Ascending aorta (tissue), 2 donors: Measurements from ENCODE around the gene ENOX1. TPM values are rescaled to one million over a fixed set of nuclear protein-coding genes. Genes with fewer than 3 reads are reported as not detected.

Experiments
- DNase-seq, 2 donors: peaks; one replicate each; pipeline ENCODE4 v3.0.0-alpha.2; 2019; ENCODE audit warnings: low spot score in 2 of 2
- H3K27ac ChIP-seq, 2 donors: fragments of 200-600 bp; sonication (generic); one replicate each; pipeline ENCODE4 v1.5.1; 2016 to 2017; ENCODE audit warnings: mild to moderate bottlenecking in 1 of 2
- H3K27me3 ChIP-seq: fragments of 200-600 bp; sonication (generic); one replicate; pipeline ENCODE4 v1.5.1; 2017
- H3K36me3 ChIP-seq, 2 donors: fragments of 200-600 bp; sonication (generic); one replicate each; pipeline ENCODE4 v1.5.1; 2016
- H3K4me1 ChIP-seq, 2 donors: fragments of 200-600 bp; sonication (generic); one replicate each; pipeline ENCODE4 v1.5.1; 2016 to 2017; ENCODE audit warnings: mild to moderate bottlenecking in 1 of 2
- H3K4me3 ChIP-seq, 2 donors: fragments of 200-600 bp; sonication (generic); one replicate each; pipeline ENCODE4 v1.5.1; 2016 to 2017; ENCODE audit warnings: mild to moderate bottlenecking in 1 of 2
- H3K9me3 ChIP-seq, 2 donors: fragments of 200-600 bp; sonication (generic); one replicate each; pipeline ENCODE4 v1.5.1; 2016
- CTCF ChIP-seq, 3 experiments: fragments of 200-600 bp in 2 of 3; fragments of 450-650 bp in 1 of 3; sonication (generic) in 2 of 3; IDR thresholded peaks; one replicate each; pipeline ENCODE4 v1.5.1; 2016 to 2019; ENCODE audit warnings: antibody characterized with exemption in 3 of 3, mild to moderate bottlenecking in 1 of 3, moderate library complexity in 1 of 3
- intact Hi-C: fragments of 100-400 bp; cut with DNase I; formaldehyde crosslinking; loops from one replicate; pipeline ENCODE4 v1.15.1; 2023
- total RNA-seq: library from RNA; depleted of rRNA; stranded (reverse); fragments of >200 nt; gene quantifications from one replicate; pipeline ENCODE4 v1.1.0, GENCODE V29; 2016

Gene ENOX1
- total RNA-seq, 1 donor from 2014 or later, result 0.21 TPM

- Histone ChIP-seq H3K27me3 (no peaks in the 10 kb centered on the region), H3K9me3 (no peaks in the 10 kb centered on the region), H3K4me1 (no peaks in the 10 kb centered on the region), H3K36me3 (no peaks in the 10 kb centered on the region), H3K4me3 (no peak overlapping the region), H3K27ac (no peak overlapping the region)
- no peak for DNase-seq
- no peak for TF ChIP-seq CTCF (IDR thresholded peaks at IDR 0.05)
- intact Hi-C loops, result no loop called here
Measured at GRCh38 chr13:43214124-43214523, 572.6 kb downstream of the ENOX1 start.

- intact Hi-C loops, result no loop called here
- TF ChIP-seq CTCF (IDR thresholded peaks at IDR 0.05), result no peak
- Histone ChIP-seq H3K27me3 (no peaks in the 10 kb centered on the region), H3K27ac (no peak overlapping the region), H3K36me3 (no peaks in the 10 kb centered on the region), H3K4me1 (no peaks in the 10 kb centered on the region), H3K9me3 (peaks cover 0 to 9% of the 10 kb centered on the region in 2 donors), H3K4me3 (no peak overlapping the region)
- no peak for DNase-seq
Measured at GRCh38 chr13:43206838-43207237, 579.9 kb downstream of the ENOX1 start.

- TF ChIP-seq CTCF (IDR thresholded peaks at IDR 0.05), result no peak
- Histone ChIP-seq H3K4me3 (no peak overlapping the region), H3K36me3 (no peaks in the 10 kb centered on the region), H3K27ac (no peak overlapping the region), H3K9me3 (peaks cover 0 to 9% of the 10 kb centered on the region in 2 donors), H3K4me1 (no peaks in the 10 kb centered on the region), H3K27me3 (no peaks in the 10 kb centered on the region)
- no peak for DNase-seq
- intact Hi-C loops, result no loop called here
Measured at GRCh38 chr13:43205416-43205815, 581.4 kb downstream of the ENOX1 start.

- Histone ChIP-seq H3K4me3 (no peak overlapping the region), H3K36me3 (no peaks in the 10 kb centered on the region), H3K27me3 (no peaks in the 10 kb centered on the region), H3K27ac (no peak overlapping the region), H3K9me3 (peaks cover 0 to 9% of the 10 kb centered on the region in 2 donors), H3K4me1 (no peaks in the 10 kb centered on the region)
- intact Hi-C loops, result no loop called here
- TF ChIP-seq CTCF (IDR thresholded peaks at IDR 0.05), result no peak
- no peak for DNase-seq
Measured at GRCh38 chr13:43204591-43204990, 582.2 kb downstream of the ENOX1 start.

GRCh38 chr13:43203781-43204180, 583.0 kb downstream of the ENOX1 start:
- intact Hi-C loops, result no loop called here
- Histone ChIP-seq H3K27ac (no peak overlapping the region), H3K4me3 (no peak overlapping the region), H3K27me3 (no peaks in the 10 kb centered on the region), H3K9me3 (peaks cover 0 to 9% of the 10 kb centered on the region in 2 donors), H3K36me3 (no peaks in the 10 kb centered on the region), H3K4me1 (no peaks in the 10 kb centered on the region)
- DNase-seq, result no peak
- no peak for TF ChIP-seq CTCF (IDR thresholded peaks at IDR 0.05)

- H3K27me3 ChIP-seq, result no peaks in the 10 kb centered on the region
- intact Hi-C loops, result no loop called here
- no peaks in the 10 kb centered on the region for H3K4me1 ChIP-seq
- H3K27ac ChIP-seq, result no peak overlapping the region
- TF ChIP-seq CTCF (IDR thresholded peaks at IDR 0.05), result no peak
- peaks cover 0 to 9% of the 10 kb centered on the region in 2 donors for H3K9me3 ChIP-seq
- DNase-seq, result no peak
- H3K4me3 ChIP-seq, result no peak overlapping the region
- H3K36me3 ChIP-seq, result no peaks in the 10 kb centered on the region
Measured at GRCh38 chr13:43200736-43201135, 586.0 kb downstream of the ENOX1 start.
